PC-3 (cell line): ENCODE measurements around the gene ARHGAP6.

ENCODE experiments used
- EZH2 ChIP-seq: fragments of 300-600 bp; sonication (generic); IDR thresholded peaks from one replicate; pipeline ENCODE4 v1.6.1; 2017; ENCODE audit warnings: antibody characterized with exemption, mild to moderate bottlenecking, low read length; ENCODE audit not compliant: unreplicated experiment
- TF ChIP-seq, protein P1 (sequence below): fragments of 300-600 bp; sonication (generic); conservative IDR thresholded peaks from 2 replicates; pipeline ENCODE4 v1.5.1; 2017; ENCODE audit warnings: antibody characterized with exemption, low read depth, mild to moderate bottlenecking, low read length

DNA sequence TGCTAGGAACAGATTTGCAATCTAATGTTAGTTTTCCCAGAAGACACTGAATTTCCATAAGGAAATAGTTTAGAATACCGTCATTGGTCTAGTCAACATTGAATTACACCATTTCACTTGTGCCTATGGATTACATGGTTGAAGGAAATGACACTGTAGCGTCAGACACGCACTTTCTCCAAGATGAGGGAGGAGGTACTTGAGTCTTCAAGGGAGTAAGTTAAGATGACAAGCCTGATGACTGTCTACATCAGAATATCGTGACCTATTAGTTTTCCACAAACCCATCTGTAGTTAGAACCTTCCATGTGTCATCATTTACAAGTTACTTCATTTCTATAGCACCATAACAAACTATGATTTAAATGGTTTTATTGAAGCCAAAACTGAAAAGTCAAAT is 218.8 kb downstream of the ARHGAP6 start:
- TF ChIP-seq, protein P1, sequence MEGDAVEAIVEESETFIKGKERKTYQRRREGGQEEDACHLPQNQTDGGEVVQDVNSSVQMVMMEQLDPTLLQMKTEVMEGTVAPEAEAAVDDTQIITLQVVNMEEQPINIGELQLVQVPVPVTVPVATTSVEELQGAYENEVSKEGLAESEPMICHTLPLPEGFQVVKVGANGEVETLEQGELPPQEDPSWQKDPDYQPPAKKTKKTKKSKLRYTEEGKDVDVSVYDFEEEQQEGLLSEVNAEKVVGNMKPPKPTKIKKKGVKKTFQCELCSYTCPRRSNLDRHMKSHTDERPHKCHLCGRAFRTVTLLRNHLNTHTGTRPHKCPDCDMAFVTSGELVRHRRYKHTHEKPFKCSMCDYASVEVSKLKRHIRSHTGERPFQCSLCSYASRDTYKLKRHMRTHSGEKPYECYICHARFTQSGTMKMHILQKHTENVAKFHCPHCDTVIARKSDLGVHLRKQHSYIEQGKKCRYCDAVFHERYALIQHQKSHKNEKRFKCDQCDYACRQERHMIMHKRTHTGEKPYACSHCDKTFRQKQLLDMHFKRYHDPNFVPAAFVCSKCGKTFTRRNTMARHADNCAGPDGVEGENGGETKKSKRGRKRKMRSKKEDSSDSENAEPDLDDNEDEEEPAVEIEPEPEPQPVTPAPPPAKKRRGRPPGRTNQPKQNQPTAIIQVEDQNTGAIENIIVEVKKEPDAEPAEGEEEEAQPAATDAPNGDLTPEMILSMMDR, result no peak
- no peak for TF ChIP-seq EZH2
